ENCODE results near the gene FNDC3B.
"Not testable (repeated sequence)": the region's sequence is repeated elsewhere in the genome, so short reads cannot be mapped to it uniquely, and the experiment has no call there.

The FNDC3B gene

GRCh38 chr3:172246107-172246844 lies 206.9 kb downstream of the FNDC3B start:
- DNase-seq: no peak

- DNase-seq: no peak
Observed at GRCh38 chr3:172247525-172248274, 208.3 kb downstream of the FNDC3B start.

GRCh38 chr3:172249039-172249438 lies 209.7 kb downstream of the FNDC3B start:
- DNase-seq: no peak

GRCh38 chr3:172251211-172251610 lies 211.8 kb downstream of the FNDC3B start:
- DNase-seq: no peak

GRCh38 chr3:172253200-172253599 lies 213.8 kb downstream of the FNDC3B start:
- no peak for DNase-seq

GRCh38 chr3:172254542-172254941 lies 215.2 kb downstream of the FNDC3B start:
- DNase-seq: no peak

- not testable (repeated sequence) for DNase-seq
Observed at GRCh38 chr3:172255321-172255720, 215.9 kb downstream of the FNDC3B start.

- DNase-seq: no peak
Observed at GRCh38 chr3:172256101-172256734, 216.8 kb downstream of the FNDC3B start.

- DNase-seq: no peak
Observed at GRCh38 chr3:172257648-172258400, 218.4 kb downstream of the FNDC3B start.

- no peak for DNase-seq
Observed at GRCh38 chr3:172258624-172259023, 219.2 kb downstream of the FNDC3B start.

- no peak for DNase-seq
Observed at GRCh38 chr3:172259111-172259541, 219.7 kb downstream of the FNDC3B start.

- no peak for DNase-seq
Observed at GRCh38 chr3:172259726-172260248, 220.4 kb downstream of the FNDC3B start.

GRCh38 chr3:172260381-172260780 lies 221.0 kb downstream of the FNDC3B start:
- no peak for DNase-seq

- DNase-seq: no peak
Observed at GRCh38 chr3:172261054-172261453, 221.7 kb downstream of the FNDC3B start.

- no peak for DNase-seq
Observed at GRCh38 chr3:172262991-172263608, 223.7 kb downstream of the FNDC3B start.

GRCh38 chr3:172263781-172264486 lies 224.6 kb downstream of the FNDC3B start:
- no peak for DNase-seq

- DNase-seq: no peak
Observed at GRCh38 chr3:172266103-172266502, 226.7 kb downstream of the FNDC3B start.

- DNase-seq: no peak
Observed at GRCh38 chr3:172268425-172268824, 229.0 kb downstream of the FNDC3B start.

- DNase-seq: no peak
Observed at GRCh38 chr3:172268868-172269267, 229.5 kb downstream of the FNDC3B start.

GRCh38 chr3:172270557-172271166 lies 231.3 kb downstream of the FNDC3B start:
- no peak for DNase-seq

- no peak for DNase-seq
Observed at GRCh38 chr3:172271386-172271976, 232.1 kb downstream of the FNDC3B start.

Measured in activated effector memory CD4-positive, alpha-beta T cell treated with Interleukin-2 at 50 U/mL for 16 hours (primary cell).